ENCODE data around the gene SIN3A. TPM values are rescaled to one million over a fixed set of nuclear protein-coding genes. Genes with fewer than 3 reads are reported as not detected.
A peak's percentile ranks its signal among the peaks of the same experiment; 100 is the strongest.
"Not testable (repeated sequence)": the region's sequence is repeated elsewhere in the genome, so short reads cannot be mapped to it uniquely, and the experiment has no call there.

The SIN3A gene
- total and polyA plus RNA-seq, 2 experiments from 2014 or later = 24.3 to 73.0 TPM

- H3K9me3 Mint-ChIP-seq = no peaks in the 10 kb centered on the region
- H3K27me3 Mint-ChIP-seq (ENCODE audit: insufficient read depth, low read depth, poor library complexity) = peaks cover 16% of the 10 kb centered on the region
- Histone ChIP-seq H3K9me2 (ENCODE audit: insufficient read depth) (no peaks in the 10 kb centered on the region), H3K4me2 (peak overlapping the region; percentile 88), H4K20me1 (replicated peaks; ENCODE audit: insufficient read depth) (peaks cover 41% of the 10 kb centered on the region), H3K36me3 (ENCODE audit: insufficient read depth) (peaks cover 4% of the 10 kb centered on the region; the same call in 1 of the 2 replicates), H3K27ac (ENCODE audit: low read depth) (no peak overlapping the region), H3K27me3 (ENCODE audit: insufficient read depth) (no peaks in the 10 kb centered on the region), H3K79me2 (replicated peaks; ENCODE audit: insufficient read depth) (peaks cover 64% of the 10 kb centered on the region), H3K4me3 (peak overlapping the region; percentile 77), H3F3A (replicated peaks; ENCODE audit: low read depth) (peaks cover 14% of the 10 kb centered on the region), H2AFZ (no peak overlapping the region), H3K4me1 (ENCODE audit: insufficient read depth) (peaks cover 13% of the 10 kb centered on the region)
- peaks cover 9% of the 10 kb centered on the region; the same call in 2 of the 3 replicates for H3K4me1 Mint-ChIP-seq
- DNase-seq (ENCODE audit: low spot score) (no peak), ATAC-seq (no peak)
- peak overlapping the region; percentile 94 for H3K4me3 Mint-ChIP-seq
- H3K27ac Mint-ChIP-seq = peak overlapping the region; percentile 98
- no peak for TF ChIP-seq EZH2phosphoT487 (IDR thresholded peaks at IDR 0.05; ENCODE audit: unreplicated experiment)
- TF ChIP-seq ZNF114 (CRISPR knock-in tag; IDR thresholded peaks at IDR 0.05) = no peak
- peaks cover 15% of the 10 kb centered on the region for H3K36me3 Mint-ChIP-seq (ENCODE audit: low read depth)
Measured at GRCh38 chr15:75449585-75450306, 1.7 kb downstream of the SIN3A start.

- peak in 1 of 2 experiments; percentile 26; a peak in 1 of 4 replicates for TF ChIP-seq CTCF (conservative IDR thresholded peaks at IDR 0.05; ENCODE audit: low read depth in 2 of 2)
- Histone ChIP-seq H3K79me2 (replicated peaks; ENCODE audit: insufficient read depth) (peaks cover 76% of the 10 kb centered on the region), H4K20me1 (replicated peaks; ENCODE audit: insufficient read depth) (peaks cover 42% of the 10 kb centered on the region), H3K4me1 (ENCODE audit: insufficient read depth) (peaks cover 13% of the 10 kb centered on the region)
- not testable (repeated sequence) for ATAC-seq; H3K4me3 ChIP-seq; H3F3A ChIP-seq (replicated peaks; ENCODE audit: low read depth); H3K36me3 ChIP-seq (ENCODE audit: insufficient read depth); H3K4me1 Mint-ChIP-seq; H3K4me3 Mint-ChIP-seq; H2AFZ ChIP-seq; H3K27ac ChIP-seq (ENCODE audit: low read depth); H3K9me2 ChIP-seq (ENCODE audit: insufficient read depth); H3K4me2 ChIP-seq; H3K27me3 ChIP-seq (ENCODE audit: insufficient read depth); H3K9me3 Mint-ChIP-seq
- DNase-seq (ENCODE audit: low spot score) = peak; percentile 8
- Mint-ChIP-seq H3K27ac (0 out of 2 replicates have a peak overlapping the region, but pooled peaks have one; percentile 18), H3K27me3 (ENCODE audit: insufficient read depth, low read depth, poor library complexity) (peaks cover 11% of the 10 kb centered on the region), H3K36me3 (ENCODE audit: low read depth) (peaks cover 23% of the 10 kb centered on the region)
Measured at GRCh38 chr15:75448171-75448570, 3.3 kb downstream of the SIN3A start.

- Histone ChIP-seq H3F3A (replicated peaks; ENCODE audit: low read depth) (no peaks in the 10 kb centered on the region), H3K4me1 (ENCODE audit: insufficient read depth) (peaks cover 13% of the 10 kb centered on the region), H3K27ac (ENCODE audit: low read depth) (peak overlapping the region; percentile 51; the same call in 1 of the 2 replicates), H3K4me2 (no peak overlapping the region), H3K4me3 (no peak overlapping the region), H3K9me2 (ENCODE audit: insufficient read depth) (no peaks in the 10 kb centered on the region), H3K79me2 (replicated peaks; ENCODE audit: insufficient read depth) (peaks cover 94% of the 10 kb centered on the region), H3K27me3 (ENCODE audit: insufficient read depth) (no peaks in the 10 kb centered on the region), H3K36me3 (ENCODE audit: insufficient read depth) (peaks cover 10% of the 10 kb centered on the region), H4K20me1 (replicated peaks; ENCODE audit: insufficient read depth) (peaks cover 58% of the 10 kb centered on the region), H2AFZ (no peak overlapping the region)
- no peaks in the 10 kb centered on the region for H3K9me3 Mint-ChIP-seq
- no peak overlapping the region for H3K4me3 Mint-ChIP-seq
- H3K27ac Mint-ChIP-seq = no peak overlapping the region
- peaks cover 35% of the 10 kb centered on the region for H3K36me3 Mint-ChIP-seq (ENCODE audit: low read depth)
- H3K27me3 Mint-ChIP-seq (ENCODE audit: insufficient read depth, low read depth, poor library complexity) = peaks cover 5% of the 10 kb centered on the region
- H3K4me1 Mint-ChIP-seq = peaks cover 9% of the 10 kb centered on the region; the same call in 2 of the 3 replicates
- no peak for ATAC-seq
- DNase-seq (ENCODE audit: low spot score) = no peak
- TF ChIP-seq CREB1 (CRISPR knock-in tag; IDR thresholded peaks at IDR 0.05; ENCODE audit: low read depth) (no peak), ZNF331 (CRISPR knock-in tag; IDR thresholded peaks at IDR 0.05; ENCODE audit: low read depth) (no peak), NANOG (IDR thresholded peaks at IDR 0.05; ENCODE audit: borderline replicate concordance) (no peak), ETS1 (IDR thresholded peaks at IDR 0.05) (no peak), EZH2phosphoT487 (IDR thresholded peaks at IDR 0.05; ENCODE audit: unreplicated experiment) (no peak), ZNF114 (CRISPR knock-in tag; IDR thresholded peaks at IDR 0.05) (no peak), EZH2 (IDR thresholded peaks at IDR 0.05; ENCODE audit: low read depth, unreplicated experiment) (no peak)
Measured at GRCh38 chr15:75446151-75446550, 5.3 kb downstream of the SIN3A start.

All from GM23338 (cell line).